HG02973 (cell line): ENCODE measurements around the gene ALAS1.

ENCODE experiments used
- ATAC-seq: cut with Tn5 transposase; IDR thresholded peaks from one replicate; pipeline ENCODE4 v1.9.1; 2021; ENCODE audit warnings: moderate library complexity; ENCODE audit not compliant: unreplicated experiment

Gene ALAS1

DNA sequence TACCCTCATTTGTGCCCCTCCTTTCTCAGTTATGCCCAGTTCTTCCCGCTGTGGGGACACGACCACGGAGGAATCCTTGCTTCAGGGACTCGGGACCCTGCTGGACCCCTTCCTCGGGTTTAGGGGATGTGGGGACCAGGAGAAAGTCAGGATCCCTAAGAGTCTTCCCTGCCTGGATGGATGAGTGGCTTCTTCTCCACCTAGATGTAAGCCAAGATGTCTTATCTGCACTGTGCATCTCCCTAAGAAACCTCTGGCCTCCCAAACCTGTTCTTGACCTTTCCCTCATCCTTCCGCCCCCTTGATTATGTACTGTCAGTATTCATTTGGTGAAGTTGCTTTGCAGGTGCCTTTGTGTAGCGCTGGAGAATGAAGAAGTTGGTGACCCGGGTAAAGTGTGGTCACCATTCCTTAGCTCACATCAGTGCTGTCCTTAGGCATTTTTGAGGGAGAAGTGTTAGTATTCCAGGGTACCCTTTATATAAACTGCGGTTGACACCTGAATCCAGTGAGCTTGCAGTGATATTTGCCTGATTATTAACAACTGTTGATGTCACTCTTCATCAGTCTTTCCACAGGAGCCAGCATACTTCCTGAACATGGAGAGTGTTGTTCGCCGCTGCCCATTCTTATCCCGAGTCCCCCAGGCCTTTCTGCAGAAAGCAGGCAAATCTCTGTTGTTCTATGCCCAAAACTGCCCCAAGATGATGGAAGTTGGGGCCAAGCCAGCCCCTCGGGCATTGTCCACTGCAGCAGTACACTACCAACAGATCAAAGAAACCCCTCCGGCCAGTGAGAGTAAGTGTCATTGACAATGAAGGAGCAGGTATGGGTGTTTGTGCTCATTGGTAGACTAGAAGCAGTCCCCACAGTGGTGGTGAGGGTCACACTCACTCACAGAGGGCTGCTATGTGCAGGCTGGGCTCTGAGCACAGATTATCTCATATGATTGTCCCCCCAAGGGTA lies 966 bp downstream of the ALAS1 start:
- ATAC-seq: no peak

DNA sequence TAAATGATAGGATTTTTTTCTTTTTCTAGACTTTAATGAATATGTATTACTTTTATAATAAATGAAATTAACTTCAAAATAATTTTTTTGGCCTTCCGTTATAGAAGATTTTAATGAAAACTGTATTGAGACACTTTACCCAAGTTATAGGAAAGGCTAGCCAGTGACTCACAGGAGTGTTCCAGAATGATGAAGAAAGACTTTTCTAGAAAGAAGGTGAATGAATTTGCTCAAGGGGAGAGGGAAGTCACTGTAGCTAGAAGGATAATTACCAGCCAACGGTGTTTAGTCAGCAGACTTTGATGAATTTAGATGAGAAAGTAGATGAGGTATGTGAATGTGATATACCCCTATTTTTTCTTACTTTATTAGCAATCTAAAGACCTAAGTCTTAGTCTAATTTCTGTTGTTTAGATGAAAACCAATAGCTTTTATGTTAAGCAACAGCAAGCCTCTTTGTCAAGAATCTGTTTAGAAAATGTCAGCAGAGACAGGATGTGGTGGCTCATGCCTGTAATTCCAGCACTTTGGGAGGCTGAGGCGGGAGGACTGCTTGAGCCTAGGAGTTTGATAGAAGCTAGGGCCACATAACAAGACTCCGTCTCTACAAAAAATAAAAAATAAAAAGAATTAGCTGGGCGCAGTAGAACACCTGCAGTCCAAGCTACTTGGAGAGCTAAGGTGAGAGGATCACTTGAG lies 3.2 kb downstream of the ALAS1 start:
- no peak for ATAC-seq

DNA sequence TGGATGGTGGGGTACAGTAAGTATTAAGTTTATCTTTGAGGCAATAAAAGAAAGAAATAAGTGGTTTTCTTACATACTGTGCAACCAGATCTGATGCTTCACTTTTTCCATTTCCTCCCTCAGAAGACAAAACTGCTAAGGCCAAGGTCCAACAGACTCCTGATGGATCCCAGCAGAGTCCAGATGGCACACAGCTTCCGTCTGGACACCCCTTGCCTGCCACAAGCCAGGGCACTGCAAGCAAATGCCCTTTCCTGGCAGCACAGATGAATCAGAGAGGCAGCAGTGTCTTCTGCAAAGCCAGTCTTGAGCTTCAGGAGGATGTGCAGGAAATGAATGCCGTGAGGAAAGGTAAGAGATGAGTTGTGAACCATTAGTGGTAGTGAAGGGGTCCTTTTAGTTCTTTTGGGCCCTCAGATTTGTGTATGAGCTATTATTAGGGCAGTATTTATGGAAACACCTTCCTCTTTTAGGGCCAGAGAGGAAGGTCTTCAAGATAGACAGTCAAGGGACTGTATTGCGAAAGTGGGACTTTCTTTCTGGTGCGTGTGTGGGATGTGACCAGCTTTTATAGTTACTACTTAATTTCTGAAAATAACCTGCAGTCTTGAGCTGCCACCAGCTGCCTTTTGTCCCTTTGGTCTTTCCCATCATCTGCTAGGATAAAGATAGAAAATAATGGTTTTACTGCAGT lies 4.6 kb downstream of the ALAS1 start:
- no peak for ATAC-seq

DNA sequence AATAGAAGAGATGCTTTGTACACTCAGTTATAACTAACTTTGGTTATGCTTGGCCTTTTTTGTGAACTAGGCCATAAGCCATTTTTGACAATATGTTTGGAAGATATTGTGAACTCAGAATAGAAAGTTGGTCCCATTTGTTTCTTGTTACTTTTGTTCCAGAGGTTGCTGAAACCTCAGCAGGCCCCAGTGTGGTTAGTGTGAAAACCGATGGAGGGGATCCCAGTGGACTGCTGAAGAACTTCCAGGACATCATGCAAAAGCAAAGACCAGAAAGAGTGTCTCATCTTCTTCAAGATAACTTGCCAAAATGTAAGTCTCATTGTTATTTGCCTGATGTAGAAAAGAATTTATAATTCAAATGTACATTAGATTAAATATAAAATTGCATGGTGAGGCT lies 5.7 kb downstream of the ALAS1 start:
- ATAC-seq: no peak

DNA sequence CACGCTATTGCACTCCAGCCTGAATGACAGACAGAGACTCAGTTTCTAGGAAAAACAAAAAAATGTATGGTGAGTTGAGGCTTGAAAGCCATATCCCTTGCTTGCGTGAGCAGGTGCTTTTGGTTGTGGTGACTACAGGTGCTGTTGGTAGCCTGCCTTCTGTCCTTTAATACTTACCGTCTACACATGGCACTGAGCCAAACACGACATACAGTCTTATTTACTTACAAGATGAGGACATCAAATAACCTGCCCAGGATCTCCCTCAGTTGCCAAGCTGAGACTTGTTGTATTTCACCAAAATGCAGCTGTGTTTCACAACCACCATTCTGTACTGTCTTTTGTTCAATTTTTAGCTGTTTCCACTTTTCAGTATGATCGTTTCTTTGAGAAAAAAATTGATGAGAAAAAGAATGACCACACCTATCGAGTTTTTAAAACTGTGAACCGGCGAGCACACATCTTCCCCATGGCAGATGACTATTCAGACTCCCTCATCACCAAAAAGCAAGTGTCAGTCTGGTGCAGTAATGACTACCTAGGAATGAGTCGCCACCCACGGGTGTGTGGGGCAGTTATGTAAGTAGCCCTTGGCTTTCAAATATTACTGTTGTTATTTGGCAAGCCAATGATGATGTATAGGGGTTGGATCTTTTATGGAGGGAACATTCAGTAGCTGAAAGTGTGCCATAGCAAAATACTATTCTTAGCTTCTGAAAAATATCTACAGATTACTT lies 6.5 kb downstream of the ALAS1 start:
- ATAC-seq: no peak

DNA sequence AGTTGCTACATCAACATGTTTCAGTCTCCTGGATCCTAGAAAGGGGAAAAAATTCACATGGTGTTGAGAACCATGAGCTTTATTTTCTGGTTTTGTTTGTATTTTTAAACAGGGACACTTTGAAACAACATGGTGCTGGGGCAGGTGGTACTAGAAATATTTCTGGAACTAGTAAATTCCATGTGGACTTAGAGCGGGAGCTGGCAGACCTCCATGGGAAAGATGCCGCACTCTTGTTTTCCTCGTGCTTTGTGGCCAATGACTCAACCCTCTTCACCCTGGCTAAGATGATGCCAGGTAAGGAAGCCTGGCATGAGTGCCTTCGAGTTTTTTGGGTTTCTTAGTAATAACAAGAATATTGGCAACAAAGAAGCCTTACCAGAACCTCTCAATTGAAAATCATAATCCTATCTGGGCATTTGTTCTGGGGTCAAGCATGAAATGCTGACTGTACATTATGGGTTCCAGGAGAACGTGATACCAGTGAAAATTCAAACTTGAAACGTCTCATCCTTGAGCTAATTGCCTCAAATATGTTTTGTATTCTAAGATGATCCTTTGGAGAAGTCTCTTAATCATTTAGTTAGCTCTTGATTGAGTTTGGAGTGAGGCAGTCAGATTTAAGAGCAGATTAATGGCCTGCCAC lies 7.9 kb downstream of the ALAS1 start:
- ATAC-seq: no peak

DNA sequence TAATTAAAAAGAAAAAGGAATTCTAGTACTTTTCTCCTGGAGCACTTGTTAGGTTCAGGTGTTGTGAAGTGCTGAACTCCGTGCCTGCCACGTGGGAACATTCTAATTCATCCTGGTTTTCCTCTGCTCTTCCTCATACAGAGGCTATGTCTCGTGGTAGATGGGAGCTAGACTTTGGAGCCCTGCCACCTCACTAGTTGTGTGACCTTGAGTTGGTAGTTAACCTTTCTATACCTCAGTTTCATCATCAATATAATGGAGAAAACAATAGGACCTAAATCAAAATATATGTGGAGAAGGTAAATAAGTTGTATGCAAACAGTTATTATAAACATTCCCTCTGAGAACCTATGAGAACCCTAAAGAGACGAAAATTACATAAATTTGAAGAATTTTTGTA lies 10.6 kb downstream of the ALAS1 start:
- ATAC-seq: no peak

DNA sequence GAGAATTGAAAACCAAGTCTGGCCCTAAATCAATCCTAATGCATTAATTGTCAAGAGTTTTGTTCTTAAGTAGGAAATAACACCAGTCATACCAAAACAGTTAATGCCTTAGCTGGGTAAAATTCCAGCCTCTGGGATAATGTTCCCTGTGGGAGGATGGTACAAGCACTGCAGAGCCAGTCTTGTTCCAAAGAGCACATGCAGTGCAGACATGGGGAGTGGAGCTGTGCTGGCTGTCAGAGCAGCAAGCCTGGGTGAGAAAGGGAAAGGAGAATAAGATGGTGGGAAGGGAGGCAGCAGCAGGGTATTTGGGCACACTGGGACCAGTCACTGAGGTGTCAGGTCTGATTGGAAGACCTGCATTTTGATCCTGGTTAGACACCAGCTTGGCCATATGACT lies 12.1 kb downstream of the ALAS1 start:
- ATAC-seq: no peak

DNA sequence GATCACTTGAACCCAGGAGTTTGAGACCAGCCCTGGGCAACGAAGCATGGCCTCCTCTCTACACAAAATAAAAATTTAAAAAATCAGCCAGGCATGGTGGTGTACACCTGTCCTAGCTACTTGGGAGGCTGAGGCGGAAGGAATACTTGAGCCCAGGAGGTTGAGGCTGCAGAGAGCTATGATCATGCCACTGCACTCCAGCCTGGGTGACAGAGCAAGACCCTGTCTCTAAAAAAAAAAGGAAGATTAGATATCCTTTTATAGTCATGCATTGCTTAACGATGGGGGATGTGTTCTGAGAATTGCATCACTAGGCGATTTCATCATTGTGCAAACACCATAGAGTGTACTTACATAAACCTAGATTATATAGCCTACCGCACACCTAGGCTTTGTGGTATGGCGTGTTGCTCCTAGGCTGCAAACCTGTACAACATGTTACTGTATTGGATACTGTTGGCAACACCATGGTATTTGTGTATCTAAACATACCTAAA lies 12.6 kb downstream of the ALAS1 start:
- no peak for ATAC-seq

DNA sequence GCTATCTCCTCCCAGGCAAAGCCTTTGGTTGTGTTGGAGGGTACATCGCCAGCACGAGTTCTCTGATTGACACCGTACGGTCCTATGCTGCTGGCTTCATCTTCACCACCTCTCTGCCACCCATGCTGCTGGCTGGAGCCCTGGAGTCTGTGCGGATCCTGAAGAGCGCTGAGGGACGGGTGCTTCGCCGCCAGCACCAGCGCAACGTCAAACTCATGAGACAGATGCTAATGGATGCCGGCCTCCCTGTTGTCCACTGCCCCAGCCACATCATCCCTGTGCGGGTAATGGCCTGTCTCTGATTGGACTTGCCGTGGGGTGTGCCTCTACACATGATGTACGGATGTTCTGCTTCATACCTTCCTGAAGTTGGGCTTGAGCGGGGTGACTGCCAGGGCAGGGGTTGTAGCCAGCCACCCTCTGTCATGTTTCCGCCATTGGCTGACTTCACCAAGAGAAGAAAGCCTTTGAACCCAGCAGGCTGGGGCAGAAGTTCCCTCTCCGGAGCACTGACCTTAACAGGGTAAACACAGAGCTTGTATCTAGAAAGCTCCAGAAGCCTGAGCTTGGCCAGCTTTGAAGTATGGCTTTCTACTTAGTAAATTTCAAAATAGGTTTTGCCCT lies 13.4 kb downstream of the ALAS1 start:
- ATAC-seq: no peak

DNA sequence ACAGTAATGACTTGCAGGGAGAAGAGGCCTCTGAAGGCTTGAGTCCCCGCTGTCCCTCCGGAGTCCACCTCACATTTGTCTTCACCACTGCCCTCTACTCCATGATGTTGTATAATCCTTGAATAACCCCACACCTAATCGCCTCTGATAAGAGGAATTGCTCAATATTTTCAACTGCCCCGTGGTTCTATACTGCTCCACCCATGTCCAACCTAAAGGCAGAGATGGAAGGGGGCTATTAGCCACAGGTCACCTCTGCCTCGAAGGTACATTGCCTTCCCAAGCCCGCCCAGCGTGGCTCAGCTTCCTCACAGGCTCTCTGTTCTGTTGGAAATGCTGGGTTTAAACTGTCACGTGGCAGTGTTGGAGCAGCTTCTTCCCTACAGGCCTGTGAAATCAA lies 15.0 kb downstream of the ALAS1 start:
- no peak for ATAC-seq

DNA sequence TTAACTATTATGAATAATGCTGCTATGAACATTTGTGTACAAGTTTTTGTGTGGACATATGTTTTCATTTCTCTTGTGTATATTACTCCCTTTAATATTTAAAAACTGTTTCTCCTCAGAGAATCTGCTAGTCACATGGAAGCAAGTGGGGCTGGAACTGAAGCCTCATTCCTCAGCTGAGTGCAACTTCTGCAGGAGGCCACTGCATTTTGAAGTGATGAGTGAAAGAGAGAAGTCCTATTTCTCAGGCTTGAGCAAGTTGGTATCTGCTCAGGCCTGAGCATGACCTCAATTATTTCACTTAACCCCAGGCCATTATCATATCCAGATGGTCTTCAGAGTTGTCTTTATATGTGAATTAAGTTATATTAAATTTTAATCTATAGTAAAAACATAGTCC lies 15.9 kb downstream of the ALAS1 start:
- no peak for ATAC-seq

DNA sequence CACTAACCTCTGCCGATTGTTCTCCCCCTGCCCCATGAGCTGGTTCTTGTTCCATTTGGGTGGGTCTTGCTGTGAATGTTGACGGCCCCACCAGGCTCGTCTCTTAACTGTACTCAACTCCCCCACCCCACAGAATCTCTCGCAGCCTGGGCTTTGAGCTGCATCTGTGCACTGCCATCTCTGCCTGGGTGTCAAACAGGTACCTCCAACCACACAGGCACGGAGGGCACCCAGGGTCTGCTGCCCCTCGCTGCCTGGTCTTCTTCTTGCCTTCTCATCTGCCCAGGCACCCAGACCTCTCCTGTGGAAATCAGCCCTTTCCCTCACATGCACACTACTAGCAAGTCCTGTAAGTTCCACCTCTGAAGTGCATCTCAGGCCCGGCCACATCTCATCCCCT lies 17.4 kb downstream of the ALAS1 start:
- no peak for ATAC-seq

DNA sequence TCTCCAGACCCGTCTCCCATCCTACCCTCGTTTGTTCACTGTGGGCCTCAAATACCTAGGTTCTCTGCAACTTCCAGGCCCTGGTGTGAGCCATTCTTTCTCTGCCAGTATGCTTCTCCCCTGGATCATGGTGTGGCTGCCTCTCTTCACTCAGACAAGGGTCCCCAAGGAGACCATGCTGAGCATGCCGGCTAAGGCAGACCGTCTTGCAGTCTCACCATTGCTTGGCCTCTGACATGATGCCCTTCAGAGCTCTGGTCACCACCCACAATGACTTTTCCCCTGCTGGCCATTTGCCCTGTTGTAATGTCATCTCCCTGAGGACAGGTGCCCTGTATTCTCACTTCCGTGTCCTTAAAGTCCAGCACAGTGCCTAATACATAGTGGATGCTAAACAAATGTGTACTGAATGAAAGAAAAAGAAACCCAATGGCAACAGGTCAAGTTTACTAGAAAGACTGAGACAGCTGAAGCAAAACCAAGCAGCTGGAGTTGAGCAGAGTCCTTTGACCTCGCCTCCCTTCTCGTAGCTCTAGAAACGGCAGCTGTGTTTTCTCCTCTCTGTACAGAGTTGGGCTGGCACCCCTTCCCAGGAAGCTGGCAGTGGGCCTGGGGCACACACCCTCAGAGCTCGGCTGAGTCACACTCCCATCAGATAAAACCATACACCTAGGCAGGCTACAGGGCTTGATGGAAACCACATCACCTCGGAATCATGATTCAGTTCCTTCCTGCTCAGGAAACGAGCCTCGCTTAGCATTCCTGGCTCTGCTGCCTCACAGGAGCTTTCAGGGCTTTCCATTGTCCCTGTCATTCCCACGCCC lies 18.8 kb downstream of the ALAS1 start:
- no peak for ATAC-seq

DNA sequence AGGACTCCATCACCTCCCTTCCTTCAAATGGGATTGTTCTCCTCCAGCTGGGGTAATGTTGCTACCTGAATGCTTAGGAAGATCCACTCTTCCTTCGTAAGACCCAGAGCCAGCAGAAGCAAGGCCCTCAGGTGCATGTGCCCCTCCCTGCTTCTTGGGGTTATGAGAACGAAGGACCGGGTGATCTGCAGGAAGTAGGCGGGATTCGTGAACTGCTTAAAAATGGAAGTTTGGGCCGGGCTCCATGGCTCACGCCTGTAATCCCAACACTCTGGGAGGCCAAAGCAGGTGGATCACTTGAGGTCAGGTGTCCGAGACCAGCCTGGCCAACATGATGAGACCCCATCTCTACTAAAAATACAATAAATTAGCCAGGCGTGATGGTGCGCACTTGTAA lies 19.4 kb downstream of the ALAS1 start:
- ATAC-seq: no peak

DNA sequence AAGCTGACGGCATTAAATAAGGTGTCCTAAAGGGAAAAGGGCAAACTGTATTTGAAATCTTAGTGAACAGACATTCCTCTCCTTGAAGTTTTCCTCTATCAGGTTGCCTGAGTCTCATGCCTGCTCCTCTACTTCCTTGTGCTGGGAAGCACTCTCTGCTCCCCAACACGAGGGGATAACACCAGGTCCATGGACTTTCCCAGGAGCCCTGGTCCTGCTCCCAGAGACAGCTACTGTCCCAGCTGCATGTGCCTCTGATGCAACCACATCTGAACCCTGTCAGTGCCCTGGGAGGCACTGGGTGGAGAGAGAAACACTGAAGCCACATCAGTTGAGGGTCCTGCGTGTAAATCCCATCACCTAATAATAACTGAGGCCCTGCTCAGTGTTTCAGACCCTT lies 20.1 kb downstream of the ALAS1 start:
- no peak for ATAC-seq

DNA sequence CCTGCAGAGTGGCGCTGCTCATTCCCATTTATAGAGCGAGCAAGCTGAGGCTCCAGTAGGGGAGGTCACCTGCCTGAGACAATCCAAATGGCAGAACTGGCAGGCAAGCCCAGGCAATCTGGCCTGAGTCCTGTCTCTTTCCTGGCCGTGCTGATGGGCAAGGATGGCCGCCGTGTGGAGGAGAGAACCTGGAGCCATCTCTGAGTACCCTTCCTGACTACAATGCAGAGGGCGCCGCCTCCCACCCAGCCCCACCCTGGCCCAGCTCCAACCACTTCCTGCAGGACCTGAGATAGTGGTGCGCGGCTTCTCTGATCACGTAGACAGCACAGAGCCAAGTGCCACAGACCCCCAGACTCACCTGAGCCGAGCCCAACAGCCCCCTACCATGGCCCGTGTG lies 20.5 kb downstream of the ALAS1 start:
- ATAC-seq: no peak

DNA sequence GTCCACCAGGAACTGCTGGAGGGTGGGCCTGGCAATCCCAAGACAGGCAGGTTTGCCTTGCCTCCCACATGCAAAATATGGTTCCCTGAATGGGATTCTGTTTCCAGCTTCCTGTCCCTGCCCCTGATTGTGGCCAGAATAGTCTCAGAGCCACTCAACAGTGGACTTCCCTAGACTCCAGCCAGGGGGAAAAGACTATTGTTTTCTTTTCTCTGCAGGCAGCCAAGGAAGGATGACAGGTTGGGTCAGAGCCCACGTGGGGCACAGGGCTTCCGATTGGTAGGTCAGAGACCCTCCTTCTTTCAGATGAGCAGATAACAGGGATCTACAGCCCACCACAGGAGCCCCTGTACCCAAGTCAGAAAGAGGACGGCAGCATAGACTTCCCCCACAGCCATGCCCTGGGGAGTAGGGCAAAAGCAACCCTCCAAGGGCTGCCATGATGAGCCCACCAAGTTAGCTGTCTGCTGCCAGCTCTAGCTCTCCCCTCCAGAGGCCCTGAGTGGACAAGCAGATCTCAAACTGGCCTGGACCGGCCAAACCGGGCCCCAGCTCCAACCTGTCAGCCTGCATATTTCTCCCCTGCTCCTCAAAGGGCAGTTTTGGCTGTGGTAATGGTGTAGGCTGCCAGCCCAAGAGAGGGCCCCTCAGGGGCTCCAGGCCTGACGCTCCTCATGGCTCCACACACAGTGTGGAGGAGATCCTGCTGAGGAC lies 21.1 kb downstream of the ALAS1 start:
- no peak for ATAC-seq
